Liver (tissue), 2 donors: ENCODE data around the gene RCSD1.

Source experiments
- FOXA1 ChIP-seq: IDR thresholded peaks from 2 replicates; pipeline ENCODE4 v1.6.1; 2016; ENCODE audit warnings: antibody characterized with exemption
- MAX ChIP-seq: IDR thresholded peaks from 2 replicates; pipeline ENCODE4 v1.6.1; 2016; ENCODE audit warnings: antibody characterized with exemption
- REST ChIP-seq: IDR thresholded peaks from 2 replicates; pipeline ENCODE4 v1.6.1; 2016; ENCODE audit warnings: antibody characterized with exemption, mild to moderate bottlenecking
- TF ChIP-seq, protein P1 (sequence below): fragments of 150-350 bp; IDR thresholded peaks from 2 replicates; pipeline ENCODE4 v1.5.1; 2017; ENCODE audit warnings: improper control_type of control experiment, low read depth, low read length; ENCODE audit not compliant: missing input control
- donor health status: healthy.

DNA sequence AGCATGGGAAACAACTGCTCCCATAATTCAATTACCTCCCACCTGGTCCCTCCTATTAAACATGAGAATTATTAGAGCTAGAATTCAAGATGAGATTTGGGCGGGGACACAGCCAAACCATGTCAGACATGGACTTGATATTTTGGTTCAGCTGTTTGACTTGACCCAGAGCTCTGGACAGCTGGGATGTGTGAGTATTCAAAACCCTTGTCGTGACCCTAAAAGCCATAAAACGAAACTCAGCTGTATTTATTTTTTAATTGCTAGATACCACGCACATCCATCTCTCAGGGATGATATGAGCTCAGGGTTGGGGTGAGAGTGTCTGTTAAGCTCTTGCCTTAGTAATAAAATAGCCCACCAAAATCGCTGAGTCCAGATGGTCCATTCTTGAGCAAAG is 45.4 kb downstream of the RCSD1 start:
- TF ChIP-seq, protein P1, sequence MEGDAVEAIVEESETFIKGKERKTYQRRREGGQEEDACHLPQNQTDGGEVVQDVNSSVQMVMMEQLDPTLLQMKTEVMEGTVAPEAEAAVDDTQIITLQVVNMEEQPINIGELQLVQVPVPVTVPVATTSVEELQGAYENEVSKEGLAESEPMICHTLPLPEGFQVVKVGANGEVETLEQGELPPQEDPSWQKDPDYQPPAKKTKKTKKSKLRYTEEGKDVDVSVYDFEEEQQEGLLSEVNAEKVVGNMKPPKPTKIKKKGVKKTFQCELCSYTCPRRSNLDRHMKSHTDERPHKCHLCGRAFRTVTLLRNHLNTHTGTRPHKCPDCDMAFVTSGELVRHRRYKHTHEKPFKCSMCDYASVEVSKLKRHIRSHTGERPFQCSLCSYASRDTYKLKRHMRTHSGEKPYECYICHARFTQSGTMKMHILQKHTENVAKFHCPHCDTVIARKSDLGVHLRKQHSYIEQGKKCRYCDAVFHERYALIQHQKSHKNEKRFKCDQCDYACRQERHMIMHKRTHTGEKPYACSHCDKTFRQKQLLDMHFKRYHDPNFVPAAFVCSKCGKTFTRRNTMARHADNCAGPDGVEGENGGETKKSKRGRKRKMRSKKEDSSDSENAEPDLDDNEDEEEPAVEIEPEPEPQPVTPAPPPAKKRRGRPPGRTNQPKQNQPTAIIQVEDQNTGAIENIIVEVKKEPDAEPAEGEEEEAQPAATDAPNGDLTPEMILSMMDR: no peak
- no peak for TF ChIP-seq FOXA1
- no peak for TF ChIP-seq MAX
- TF ChIP-seq REST: no peak
